CD4-positive, alpha-beta T cell (primary cell): ENCODE measurements around the gene HTR3B. TPM values are rescaled to one million over a fixed set of nuclear protein-coding genes. Genes with fewer than 3 reads are reported as not detected.

ENCODE experiments used
- ATAC-seq: fragments of 200-7000 bp; cut with Tn5 transposase; one replicate; pipeline ENCODE4 v1.10.0; 2022; ENCODE audit warnings: mild to moderate bottlenecking; ENCODE audit not compliant: poor library complexity
- CTCF ChIA-PET: fragments of 350-600 bp; sonication (Branson Sonifier 250); formaldehyde crosslinking; loops from one replicate; lab custom pipeline; 2021; ENCODE audit warnings: antibody characterized with exemption, inconsistent platforms; lab: Charles Lee
- POLR2A ChIA-PET: fragments of 350-600 bp; sonication (Branson Sonifier 250); formaldehyde crosslinking; loops from one replicate; lab custom pipeline; 2021; ENCODE audit warnings: antibody characterized with exemption, inconsistent platforms; lab: Charles Lee
- DNase-seq, 14 experiments: peaks; one replicate each; pipeline ENCODE4 v3.0.0-alpha.2; 2013 to 2020; ENCODE audit warnings: mixed read lengths in 2 of 14
- H3K27ac ChIP-seq, 2 donors: one replicate each; pipeline versions ENCODE4 v1.5.1 to v1.7.0; 2013; ENCODE audit warnings: low read length in 2 of 2, low read depth in 1 of 2, mild to moderate bottlenecking in 1 of 2
- H3K27me3 ChIP-seq, 2 experiments: 1 replicate in 1 of 2; 2 replicates in 1 of 2; pipeline versions ENCODE4 v1.6.1 to v1.7.0; 2013; ENCODE audit warnings: low read length in 2 of 2, control low read depth in 1 of 2, mild to moderate bottlenecking in 1 of 2, moderate library complexity in 1 of 2; ENCODE audit not compliant: insufficient read depth in 2 of 2, control insufficient read depth in 1 of 2
- H3K36me3 ChIP-seq: one replicate; pipeline ENCODE4 v1.6.1; 2013; ENCODE audit warnings: low read length, control low read depth; ENCODE audit not compliant: insufficient read depth
- H3K4me1 ChIP-seq: one replicate; pipeline ENCODE4 v1.6.1; 2013; ENCODE audit warnings: low read length, control low read depth; ENCODE audit not compliant: insufficient read depth
- H3K4me3 ChIP-seq: one replicate; pipeline ENCODE4 v1.5.1; 2013; ENCODE audit warnings: mild to moderate bottlenecking, low read length, moderate library complexity
- H3K9me3 ChIP-seq, 2 experiments: 1 replicate in 1 of 2; 2 replicates in 1 of 2; pipeline versions ENCODE4 v1.6.1 to v1.7.0; 2013; ENCODE audit warnings: low read length in 2 of 2, mild to moderate bottlenecking in 2 of 2, control low read depth in 1 of 2, moderate library complexity in 1 of 2; ENCODE audit not compliant: control insufficient read depth in 1 of 2, insufficient read depth in 1 of 2
- H3K27ac Mint-ChIP-seq: one replicate; pipeline ENCODE4 v1.8.0; 2020; ENCODE audit warnings: mixed read lengths
- H3K27me3 Mint-ChIP-seq: one replicate; pipeline ENCODE4 v1.8.0; 2021; ENCODE audit warnings: mixed read lengths
- H3K36me3 Mint-ChIP-seq: one replicate; pipeline ENCODE4 v1.8.0; 2021; ENCODE audit warnings: low read depth, mixed read lengths
- H3K4me1 Mint-ChIP-seq: one replicate; pipeline ENCODE4 v1.8.0; 2021; ENCODE audit warnings: low read depth, mixed read lengths
- H3K4me3 Mint-ChIP-seq: one replicate; pipeline ENCODE4 v1.8.0; 2020; ENCODE audit warnings: mild to moderate bottlenecking, mixed read lengths
- H3K9me3 Mint-ChIP-seq: one replicate; pipeline ENCODE4 v1.8.0; 2020; ENCODE audit warnings: mixed read lengths
- intact Hi-C, 2 experiments: fragments of 100-400 bp; cut with DNase I in 1 of 2; cut with micrococcal nuclease in 1 of 2; formaldehyde crosslinking; loops; one replicate each; pipeline versions ENCODE4 v1.15.1 to v1.9.0; 2023 to 2025; cut with DNase I, micrococcal nuclease
- total RNA-seq, 174 experiments: library from RNA in 2 of 174; stranded (reverse) in 2 of 174; gene quantifications; one replicate each; pipeline ENCODE4 v1.2.3 and lab custom pipeline; 2021 to 2026
- TF ChIP-seq, protein P1 (sequence below): fragments of 200-600 bp; IDR thresholded peaks from one replicate; pipeline ENCODE4 v1.8.0; 2022; ENCODE audit warnings: antibody characterized with exemption, mild to moderate bottlenecking

HTR3B gene
- total RNA-seq, 2 experiments from 2014 or later, result not detected

DNA sequence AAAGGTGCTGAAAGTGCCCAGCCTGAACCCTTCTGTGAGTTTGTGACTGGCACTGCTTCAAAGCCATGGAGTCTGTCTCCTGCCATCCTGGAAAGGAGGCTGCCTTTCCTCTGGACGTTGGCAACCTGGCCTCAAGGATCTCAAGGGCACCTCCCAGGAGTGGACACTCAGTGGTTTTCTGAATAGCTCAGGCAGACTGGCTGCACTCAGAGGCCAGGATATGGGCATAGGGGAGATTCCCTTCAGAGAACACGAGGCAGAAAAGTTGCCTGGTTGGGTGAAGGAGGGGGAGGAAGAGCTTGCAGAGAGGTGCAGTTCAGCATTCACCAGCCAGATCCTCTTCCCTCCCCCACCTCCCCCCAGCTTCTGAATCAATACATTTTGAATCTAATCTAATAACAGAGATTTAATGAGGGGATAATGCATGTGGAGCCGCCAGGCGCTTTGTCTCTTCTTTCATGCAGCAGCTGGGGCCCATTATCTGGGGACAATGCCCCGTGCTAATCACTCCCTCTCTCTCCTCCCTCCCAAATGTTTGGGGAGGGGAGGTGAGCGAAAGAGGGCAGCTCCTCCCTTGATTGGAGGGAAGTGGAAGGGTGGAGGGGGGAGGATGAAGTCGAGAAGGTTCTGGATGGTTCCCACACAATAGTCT, 88.0 kb downstream of the HTR3B start:
- Mint-ChIP-seq H3K4me1 (no peaks in the 10 kb centered on the region), H3K9me3 (no peaks in the 10 kb centered on the region), H3K4me3 (no peak overlapping the region), H3K27ac (no peak overlapping the region), H3K36me3 (no peaks in the 10 kb centered on the region), H3K27me3 (peaks cover 45% of the 10 kb centered on the region)
- DNase-seq (no peak), ATAC-seq (no peak)
- H3K27ac ChIP-seq, result no peak overlapping the region
- no peaks in the 10 kb centered on the region for H3K36me3 ChIP-seq
- H3K9me3 ChIP-seq, result no peaks in the 10 kb centered on the region
- H3K4me1 ChIP-seq, result peaks cover 8% of the 10 kb centered on the region
- H3K4me3 ChIP-seq, result no peak overlapping the region
- ChIA-PET POLR2A (no interaction called here), CTCF (interaction anchor here (1.4 to 2.2 kb wide), 2 partner anchors 96 to 268 kb away, joined by 3 to 8 read pairs; no protein-coding TSS in a partner anchor)
- TF ChIP-seq, protein P1, sequence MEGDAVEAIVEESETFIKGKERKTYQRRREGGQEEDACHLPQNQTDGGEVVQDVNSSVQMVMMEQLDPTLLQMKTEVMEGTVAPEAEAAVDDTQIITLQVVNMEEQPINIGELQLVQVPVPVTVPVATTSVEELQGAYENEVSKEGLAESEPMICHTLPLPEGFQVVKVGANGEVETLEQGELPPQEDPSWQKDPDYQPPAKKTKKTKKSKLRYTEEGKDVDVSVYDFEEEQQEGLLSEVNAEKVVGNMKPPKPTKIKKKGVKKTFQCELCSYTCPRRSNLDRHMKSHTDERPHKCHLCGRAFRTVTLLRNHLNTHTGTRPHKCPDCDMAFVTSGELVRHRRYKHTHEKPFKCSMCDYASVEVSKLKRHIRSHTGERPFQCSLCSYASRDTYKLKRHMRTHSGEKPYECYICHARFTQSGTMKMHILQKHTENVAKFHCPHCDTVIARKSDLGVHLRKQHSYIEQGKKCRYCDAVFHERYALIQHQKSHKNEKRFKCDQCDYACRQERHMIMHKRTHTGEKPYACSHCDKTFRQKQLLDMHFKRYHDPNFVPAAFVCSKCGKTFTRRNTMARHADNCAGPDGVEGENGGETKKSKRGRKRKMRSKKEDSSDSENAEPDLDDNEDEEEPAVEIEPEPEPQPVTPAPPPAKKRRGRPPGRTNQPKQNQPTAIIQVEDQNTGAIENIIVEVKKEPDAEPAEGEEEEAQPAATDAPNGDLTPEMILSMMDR, result no peak
- intact Hi-C loops, result no loop called here
- H3K27me3 ChIP-seq, result peaks cover 9 to 11% of the 10 kb centered on the region in 2 experiments

DNA sequence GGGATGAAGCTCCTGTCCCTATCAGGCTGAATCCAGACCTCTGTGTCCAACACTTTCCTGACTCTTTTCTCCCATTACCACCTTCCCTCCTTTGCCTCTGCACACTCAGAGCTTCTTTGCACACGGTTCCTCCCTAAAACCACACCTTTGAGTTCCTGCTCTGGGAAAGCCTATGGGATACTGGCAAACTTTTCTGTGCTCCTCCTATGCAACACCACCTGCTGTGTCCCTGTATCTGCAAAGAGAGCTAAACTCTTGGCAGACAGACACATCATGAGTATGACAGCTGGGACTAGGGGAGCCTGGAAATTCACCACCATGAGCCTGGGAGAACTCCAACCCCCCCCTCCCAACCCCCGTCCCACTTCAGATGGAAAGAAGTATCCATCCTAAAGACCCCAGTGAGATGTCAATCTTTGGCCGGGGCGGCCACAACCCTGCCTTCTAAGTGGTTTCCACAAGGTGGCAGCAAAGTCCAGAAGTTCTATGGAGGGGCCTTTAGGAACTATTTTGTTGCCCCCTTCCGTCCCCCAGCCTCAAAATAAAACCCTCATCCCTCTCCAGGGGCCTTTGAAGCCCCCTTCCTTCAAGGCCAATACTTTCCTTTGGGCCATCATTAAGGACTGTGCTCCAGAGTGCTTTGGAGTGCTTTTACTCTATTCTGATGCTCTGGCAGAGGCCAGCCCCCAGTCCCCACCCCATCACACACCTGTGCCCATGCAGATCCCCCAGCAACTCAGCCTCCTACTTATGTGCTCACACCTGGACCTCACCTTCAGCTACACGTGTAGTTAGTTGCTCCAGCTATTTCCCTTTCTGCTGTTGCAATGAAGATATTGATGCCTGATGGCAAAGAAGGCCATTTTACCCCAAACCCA, 89.7 kb downstream of the HTR3B start:
- Histone ChIP-seq H3K4me3 (no peak overlapping the region), H3K27ac (no peak overlapping the region), H3K27me3 (peaks cover 8 to 11% of the 10 kb centered on the region in 2 experiments), H3K9me3 (no peaks in the 10 kb centered on the region), H3K36me3 (no peaks in the 10 kb centered on the region), H3K4me1 (peaks cover 8% of the 10 kb centered on the region)
- no peak overlapping the region for H3K27ac Mint-ChIP-seq
- ChIA-PET CTCF (interaction anchor here (5.5 kb wide), 1 partner anchor 267 kb away, joined by 28 read pairs; no protein-coding TSS in a partner anchor), POLR2A (interaction anchor here (2.0 kb wide), 1 partner anchor 267 kb away, joined by 11 read pairs; no protein-coding TSS in a partner anchor)
- TF ChIP-seq, protein P1, result peak; percentile 77
- H3K36me3 Mint-ChIP-seq, result no peaks in the 10 kb centered on the region
- ATAC-seq, result no peak
- H3K4me1 Mint-ChIP-seq, result no peaks in the 10 kb centered on the region
- DNase-seq, result peak; percentile 8 to 61 (median 28)
- peaks cover 35% of the 10 kb centered on the region for H3K27me3 Mint-ChIP-seq
- intact Hi-C loops, result loop anchor here (1.0 to 2.0 kb wide), 4 partner anchors 42 to 267 kb away; no protein-coding TSS in a partner anchor
- H3K4me3 Mint-ChIP-seq, result no peak overlapping the region
- no peaks in the 10 kb centered on the region for H3K9me3 Mint-ChIP-seq

Other genes starting within 250 kb of the HTR3B start
- 1 to 10 TPM in 1 of 2 experiments, under 1 TPM in 1; 0.81 to 1.6 TPM for gene TMPRSS5, start 198.5 kb upstream of the HTR3B start, total RNA-seq
- 1 to 10 TPM; 2.0 to 2.2 TPM for gene ZW10, start 131.1 kb upstream of the HTR3B start, total RNA-seq
- not detected for gene CLDN25, start 125.0 kb upstream of the HTR3B start, total RNA-seq
- gene USP28, start 29.2 kb upstream of the HTR3B start, total RNA-seq, result 1 to 10 TPM; 7.9 to 9.4 TPM
- not detected for gene HTR3A, start 70.3 kb downstream of the HTR3B start, total RNA-seq
- 10 to 100 TPM; 19.1 to 20.6 TPM for gene ZBTB16, start 154.9 kb downstream of the HTR3B start, total RNA-seq